Mesenchymal stem cell (in vitro differentiated cells and primary cell): ENCODE measurements around the gene ABCG5.

Source experiments
- DNase-seq: peaks from one replicate; pipeline ENCODE4 v3.0.0-alpha.2; 2013
- H2AFZ ChIP-seq: one replicate; pipeline ENCODE4 v1.6.1; 2013; ENCODE audit warnings: low read depth, mild to moderate bottlenecking, control low read depth, inconsistent platforms, low read length, moderate library complexity
- H2AK5ac ChIP-seq: 2 replicates; pipeline ENCODE4 v1.6.1; 2013; ENCODE audit warnings: low read length, moderate library complexity, mild to moderate bottlenecking, inconsistent platforms; ENCODE audit not compliant: severe bottlenecking
- H2BK120ac ChIP-seq: one replicate; pipeline ENCODE4 v1.6.1; 2013; ENCODE audit warnings: low read depth, mild to moderate bottlenecking, inconsistent platforms, low read length, moderate library complexity
- H2BK12ac ChIP-seq, 2 experiments: one replicate each; pipeline ENCODE4 v1.6.1; 2013; ENCODE audit warnings: inconsistent platforms in 2 of 2, low read length in 2 of 2, mild to moderate bottlenecking in 2 of 2, moderate library complexity in 2 of 2, control low read depth in 1 of 2
- H2BK15ac ChIP-seq: one replicate; pipeline ENCODE4 v1.6.1; 2013; ENCODE audit warnings: mild to moderate bottlenecking, low read depth, inconsistent platforms; ENCODE audit not compliant: poor library complexity, severe bottlenecking
- H2BK5ac ChIP-seq: 2 replicates; pipeline ENCODE4 v1.6.1; 2013; ENCODE audit warnings: low read depth, mild to moderate bottlenecking, low read length, control low read depth, inconsistent platforms; ENCODE audit not compliant: poor library complexity, severe bottlenecking
- H3K14ac ChIP-seq, 2 experiments: one replicate each; pipeline ENCODE4 v1.6.1; 2013; ENCODE audit warnings: inconsistent platforms in 2 of 2, low read length in 2 of 2, control low read depth in 1 of 2, mild to moderate bottlenecking in 1 of 2, moderate library complexity in 1 of 2
- H3K18ac ChIP-seq, 2 experiments: one replicate each; pipeline ENCODE4 v1.6.1; 2013; ENCODE audit warnings: inconsistent platforms in 2 of 2, low read length in 2 of 2, control low read depth in 1 of 2, low read depth in 1 of 2, mild to moderate bottlenecking in 1 of 2
- H3K23ac ChIP-seq, 2 experiments: one replicate each; pipeline ENCODE4 v1.6.1; 2013; ENCODE audit warnings: inconsistent platforms in 2 of 2, low read length in 2 of 2, mild to moderate bottlenecking in 2 of 2, moderate library complexity in 2 of 2, control low read depth in 1 of 2
- H3K27ac ChIP-seq: 2 replicates; pipeline ENCODE4 v1.5.1; 2013; ENCODE audit warnings: mild to moderate bottlenecking, moderate library complexity, low read length, control low read depth, inconsistent platforms; ENCODE audit not compliant: poor library complexity, severe bottlenecking
- H3K27me3 ChIP-seq, 2 experiments: 2 replicates each; pipeline versions ENCODE4 v1.6.1 to v1.7.0; 2013; ENCODE audit warnings: low read length in 2 of 2, mild to moderate bottlenecking in 2 of 2, moderate library complexity in 2 of 2, control low read depth in 1 of 2, inconsistent platforms in 1 of 2; ENCODE audit not compliant: control insufficient read depth in 1 of 2, insufficient read depth in 1 of 2
- H3K36me3 ChIP-seq, 2 experiments: 2 replicates each; pipeline versions ENCODE4 v1.6.1 to v1.7.0; 2013; ENCODE audit warnings: low read length in 2 of 2, control low read depth in 1 of 2, inconsistent platforms in 1 of 2, low read depth in 1 of 2, mild to moderate bottlenecking in 1 of 2; ENCODE audit not compliant: insufficient read depth in 2 of 2, control insufficient read depth in 1 of 2
- H3K4ac ChIP-seq, 2 experiments: one replicate each; pipeline ENCODE4 v1.6.1; 2013; ENCODE audit warnings: inconsistent platforms in 2 of 2, low read length in 2 of 2, mild to moderate bottlenecking in 2 of 2, moderate library complexity in 2 of 2, control low read depth in 1 of 2, low read depth in 1 of 2
- H3K4me1 ChIP-seq: 2 replicates; pipeline ENCODE4 v1.6.1; 2013; ENCODE audit warnings: low read depth, low read length, control low read depth; ENCODE audit not compliant: control insufficient read depth, insufficient read depth
- H3K4me2 ChIP-seq: 2 replicates; pipeline ENCODE4 v1.6.1; 2013; ENCODE audit warnings: low read length, mild to moderate bottlenecking, inconsistent platforms; ENCODE audit not compliant: poor library complexity, severe bottlenecking
- H3K4me3 ChIP-seq, 2 experiments: 2 replicates each; pipeline versions ENCODE4 v1.5.1 to v1.7.0; 2013; ENCODE audit warnings: low read length in 2 of 2, mild to moderate bottlenecking in 2 of 2, control low read depth in 1 of 2, low read depth in 1 of 2; ENCODE audit not compliant: insufficient read depth in 1 of 2
- H3K79me1 ChIP-seq: replicated peaks from 2 replicates; pipeline ENCODE4 v1.6.1; 2013; ENCODE audit warnings: mild to moderate bottlenecking, control low read depth, low read length, inconsistent platforms; ENCODE audit not compliant: poor library complexity, severe bottlenecking
- H3K9ac ChIP-seq: 2 replicates; pipeline ENCODE4 v1.7.0; 2013; ENCODE audit warnings: mild to moderate bottlenecking, low read length, moderate library complexity
- H3K9me3 ChIP-seq: 2 replicates; pipeline ENCODE4 v1.7.0; 2013; ENCODE audit warnings: mild to moderate bottlenecking, low read length; ENCODE audit not compliant: control insufficient read depth
- H4K8ac ChIP-seq: one replicate; pipeline ENCODE4 v1.6.1; 2013; ENCODE audit warnings: inconsistent platforms, mild to moderate bottlenecking, low read length, moderate library complexity
- H4K91ac ChIP-seq: one replicate; pipeline ENCODE4 v1.6.1; 2013; ENCODE audit warnings: mild to moderate bottlenecking, low read length, inconsistent platforms
- WGBS: methylation state at CpG from one replicate; pipeline ENCODE4 v1.1.7; 2013; ENCODE audit warnings: mixed read lengths; 5-methylcytosine and 5-hydroxymethylcytosine counted together

The ABCG5 gene

GRCh38 chr2:43800894-43801293 is 37.7 kb downstream of the ABCG5 start:
- no peak overlapping the region for H2AK5ac ChIP-seq
- no peak overlapping the region for H2AFZ ChIP-seq
- H3K18ac ChIP-seq = no peak overlapping the region
- no peak overlapping the region for H3K27ac ChIP-seq
- H3K4me1 ChIP-seq = no peaks in the 10 kb centered on the region
- H3K4me3 ChIP-seq = no peak overlapping the region
- H3K14ac ChIP-seq = no peak overlapping the region
- H3K4ac ChIP-seq = no peak overlapping the region
- H3K27me3 ChIP-seq = no peaks in the 10 kb centered on the region
- no peak overlapping the region for H4K8ac ChIP-seq
- no peak overlapping the region for H2BK15ac ChIP-seq
- no peak overlapping the region for H2BK12ac ChIP-seq
- no peak overlapping the region for H4K91ac ChIP-seq
- H3K4me2 ChIP-seq = no peak overlapping the region
- no peaks in the 10 kb centered on the region for H3K9me3 ChIP-seq
- H3K79me1 ChIP-seq = no peaks in the 10 kb centered on the region
- no peak overlapping the region for H2BK5ac ChIP-seq
- DNase-seq = no peak
- no peak overlapping the region for H3K9ac ChIP-seq
- no peak overlapping the region for H3K23ac ChIP-seq
- peaks cover 5 to 56% of the 10 kb centered on the region in 2 experiments for H3K36me3 ChIP-seq
- H2BK120ac ChIP-seq = no peak overlapping the region

DNA sequence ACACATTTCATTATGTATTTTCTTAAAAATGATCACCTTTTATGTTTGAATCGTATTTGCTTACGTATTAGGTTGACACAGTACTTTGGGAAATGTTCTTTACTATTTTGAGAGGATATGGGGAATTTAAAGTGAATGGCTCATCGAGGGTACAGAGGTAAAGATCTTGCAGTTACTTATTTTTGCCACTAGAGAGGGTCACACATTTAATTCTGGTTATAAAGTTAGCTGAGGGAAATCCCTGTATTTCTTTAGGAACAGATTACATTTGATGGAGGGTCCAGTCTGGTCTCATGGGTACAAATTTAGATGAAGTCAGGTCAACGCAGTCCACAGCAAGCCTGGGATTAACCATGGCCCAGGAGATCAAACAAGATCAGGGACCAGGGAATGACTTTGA is 40.3 kb downstream of the ABCG5 start:
- Histone ChIP-seq H3K27me3 (no peaks in the 10 kb centered on the region), H4K8ac (no peak overlapping the region), H2BK5ac (no peak overlapping the region), H3K9me3 (no peaks in the 10 kb centered on the region), H3K4ac (no peak overlapping the region), H3K36me3 (peaks cover 5 to 49% of the 10 kb centered on the region in 2 experiments), H3K79me1 (no peaks in the 10 kb centered on the region), H3K9ac (no peak overlapping the region), H3K4me3 (no peak overlapping the region), H3K14ac (no peak overlapping the region), H3K18ac (no peak overlapping the region), H2BK120ac (no peak overlapping the region), H2BK12ac (no peak overlapping the region), H3K4me2 (no peak overlapping the region), H2AFZ (no peak overlapping the region), H3K4me1 (no peaks in the 10 kb centered on the region), H3K27ac (no peak overlapping the region), H2BK15ac (no peak overlapping the region), H3K23ac (no peak overlapping the region), H4K91ac (no peak overlapping the region), H2AK5ac (no peak overlapping the region)
- DNase-seq = no peak
- whole genome bisulfite sequencing = 62% methylated on average over 4 of the region's 4 CpGs

- no peaks in the 10 kb centered on the region for H3K9me3 ChIP-seq
- H3K4me2 ChIP-seq = no peak overlapping the region
- H2BK5ac ChIP-seq = no peak overlapping the region
- no peak overlapping the region for H3K27ac ChIP-seq
- H3K18ac ChIP-seq = no peak overlapping the region
- WGBS = no CpG with 5 or more reads among the region's 1 CpG
- no peak overlapping the region for H3K23ac ChIP-seq
- no peak overlapping the region for H2AK5ac ChIP-seq
- no peaks in the 10 kb centered on the region for H3K27me3 ChIP-seq
- no peak overlapping the region for H3K9ac ChIP-seq
- H4K8ac ChIP-seq = no peak overlapping the region
- H2AFZ ChIP-seq = no peak overlapping the region
- H3K79me1 ChIP-seq = no peaks in the 10 kb centered on the region
- no peak overlapping the region for H3K14ac ChIP-seq
- no peak overlapping the region for H3K4me3 ChIP-seq
- H2BK12ac ChIP-seq = no peak overlapping the region
- no peaks in the 10 kb centered on the region for H3K4me1 ChIP-seq
- DNase-seq = no peak
- H3K36me3 ChIP-seq = peaks cover 5 to 45% of the 10 kb centered on the region in 2 experiments
- H3K4ac ChIP-seq = no peak overlapping the region
- H2BK15ac ChIP-seq = no peak overlapping the region
- H2BK120ac ChIP-seq = no peak overlapping the region
- H4K91ac ChIP-seq = no peak overlapping the region
Observed at GRCh38 chr2:43796206-43796605, 42.4 kb downstream of the ABCG5 start.

GRCh38 chr2:43794956-43795355 is 43.7 kb downstream of the ABCG5 start:
- no peak overlapping the region for H2AFZ ChIP-seq
- H4K91ac ChIP-seq = no peak overlapping the region
- no peak overlapping the region for H3K18ac ChIP-seq
- H3K14ac ChIP-seq = no peak overlapping the region
- peaks cover 5 to 57% of the 10 kb centered on the region in 2 experiments for H3K36me3 ChIP-seq
- no peaks in the 10 kb centered on the region for H3K27me3 ChIP-seq
- no peak overlapping the region for H3K23ac ChIP-seq
- no peaks in the 10 kb centered on the region for H3K9me3 ChIP-seq
- H3K9ac ChIP-seq = no peak overlapping the region
- no peak overlapping the region for H2BK120ac ChIP-seq
- no peak overlapping the region for H3K27ac ChIP-seq
- no peak for DNase-seq
- H3K4me3 ChIP-seq = no peak overlapping the region
- no peak overlapping the region for H2BK12ac ChIP-seq
- H4K8ac ChIP-seq = no peak overlapping the region
- no peaks in the 10 kb centered on the region for H3K79me1 ChIP-seq
- 98% methylated on average over 5 of the region's 9 CpGs for WGBS
- no peak overlapping the region for H3K4ac ChIP-seq
- H2AK5ac ChIP-seq = no peak overlapping the region
- H3K4me1 ChIP-seq = no peaks in the 10 kb centered on the region
- no peak overlapping the region for H2BK5ac ChIP-seq
- H2BK15ac ChIP-seq = no peak overlapping the region
- no peak overlapping the region for H3K4me2 ChIP-seq
